ENCODE results near the gene CCIN. TPM values are rescaled to one million over a fixed set of nuclear protein-coding genes. Genes with fewer than 3 reads are reported as not detected.

CCIN gene
- total RNA-seq, 4 donors from 2014 or later = not detected

GRCh38 chr9:36137392-36138004, 31.7 kb upstream of the CCIN start:
- Histone ChIP-seq H3K27me3 (no peaks in the 10 kb centered on the region), H3K36me3 (no peaks in the 10 kb centered on the region), H3K4me3 (peak overlapping the region; percentile 75 to 88 (median 85)), H3K9me3 (no peaks in the 10 kb centered on the region), H3K27ac (peak overlapping the region; percentile 78 to 91 (median 86)), H3K4me1 (peaks cover 4 to 52% (median 12%) of the 10 kb centered on the region in 4 donors)
- TF ChIP-seq POLR2A (IDR thresholded peaks at IDR 0.05) = no peak
- TF ChIP-seq CTCF (IDR thresholded peaks at IDR 0.05) = no peak
- DNase-seq = peak in 1 of 3 donors; percentile 47

- no peak for TF ChIP-seq POLR2A (IDR thresholded peaks at IDR 0.05)
- TF ChIP-seq CTCF (IDR thresholded peaks at IDR 0.05) = no peak
- no peaks in the 10 kb centered on the region for H3K9me3 ChIP-seq
- no peak overlapping the region for H3K4me3 ChIP-seq
- no peak for DNase-seq
- no peaks in the 10 kb centered on the region for H3K27me3 ChIP-seq
- no peaks in the 10 kb centered on the region for H3K36me3 ChIP-seq
- H3K27ac ChIP-seq = no peak overlapping the region
- H3K4me1 ChIP-seq = peaks cover 9 to 62% (median 19%) of the 10 kb centered on the region in 4 donors
These were observed 30.7 kb upstream of the CCIN start for GRCh38 chr9:36138496-36138895.

GRCh38 chr9:36138901-36139300, 30.3 kb upstream of the CCIN start:
- H3K4me3 ChIP-seq = no peak overlapping the region
- H3K36me3 ChIP-seq = no peaks in the 10 kb centered on the region
- H3K27me3 ChIP-seq = no peaks in the 10 kb centered on the region
- TF ChIP-seq CTCF (IDR thresholded peaks at IDR 0.05) (no peak), POLR2A (IDR thresholded peaks at IDR 0.05) (no peak)
- no peak for DNase-seq
- peaks cover 9 to 66% (median 21%) of the 10 kb centered on the region in 4 donors for H3K4me1 ChIP-seq
- no peaks in the 10 kb centered on the region for H3K9me3 ChIP-seq
- H3K27ac ChIP-seq = no peak overlapping the region

GRCh38 chr9:36140086-36141084, 28.8 kb upstream of the CCIN start:
- Histone ChIP-seq H3K27ac (peak overlapping the region; percentile 2 to 54 (median 50)), H3K27me3 (no peaks in the 10 kb centered on the region), H3K9me3 (no peaks in the 10 kb centered on the region), H3K36me3 (no peaks in the 10 kb centered on the region), H3K4me1 (peaks cover 9 to 74% (median 25%) of the 10 kb centered on the region in 4 donors), H3K4me3 (no peak overlapping the region)
- no peak for DNase-seq
- no peak for TF ChIP-seq CTCF (IDR thresholded peaks at IDR 0.05)
- TF ChIP-seq POLR2A (IDR thresholded peaks at IDR 0.05) = no peak

GRCh38 chr9:36141288-36141687, 27.9 kb upstream of the CCIN start:
- no peak for TF ChIP-seq POLR2A (IDR thresholded peaks at IDR 0.05)
- peak in 2 of 6 experiments; percentile 12 to 19 for TF ChIP-seq CTCF (IDR thresholded peaks at IDR 0.05)
- Histone ChIP-seq H3K36me3 (no peaks in the 10 kb centered on the region), H3K27me3 (no peaks in the 10 kb centered on the region), H3K27ac (peak overlapping the region; percentile 6 to 83 (median 42)), H3K9me3 (no peaks in the 10 kb centered on the region), H3K4me1 (peaks cover 9 to 67% (median 24%) of the 10 kb centered on the region in 4 donors), H3K4me3 (no peak overlapping the region)
- no peak for DNase-seq

Data from Peyer's patch (tissue), 4 donors.